Glutamatergic neuron (in vitro differentiated cells): ENCODE data around the gene WDTC1. TPM values are rescaled to one million over a fixed set of nuclear protein-coding genes. Genes with fewer than 3 reads are reported as not detected.
A peak's percentile ranks its signal among the peaks of the same experiment; 100 is the strongest.

ENCODE experiments used
- DNase-seq: peaks from one replicate; pipeline ENCODE4 v3.0.0; 2022
- H3K27ac Mint-ChIP-seq: one replicate; pipeline ENCODE4 v1.8.0; 2020; ENCODE audit warnings: mild to moderate bottlenecking, mixed read lengths, inconsistent platforms; ENCODE audit not compliant: unreplicated experiment
- H3K27me3 Mint-ChIP-seq: one replicate; pipeline ENCODE4 v1.8.0; 2020; ENCODE audit warnings: mild to moderate bottlenecking, moderate library complexity, mixed read lengths, inconsistent platforms; ENCODE audit not compliant: unreplicated experiment
- H3K36me3 Mint-ChIP-seq: one replicate; pipeline ENCODE4 v1.8.0; 2020; ENCODE audit warnings: mild to moderate bottlenecking, mixed read lengths, inconsistent platforms; ENCODE audit not compliant: unreplicated experiment
- H3K4me1 Mint-ChIP-seq: one replicate; pipeline ENCODE4 v1.8.0; 2020; ENCODE audit warnings: mild to moderate bottlenecking, low read depth, mixed read lengths, inconsistent platforms; ENCODE audit not compliant: unreplicated experiment
- H3K4me3 Mint-ChIP-seq: one replicate; pipeline ENCODE4 v1.8.0; 2020; ENCODE audit warnings: mild to moderate bottlenecking, mixed read lengths, inconsistent platforms; ENCODE audit not compliant: unreplicated experiment
- H3K9me3 Mint-ChIP-seq: one replicate; pipeline ENCODE4 v1.8.0; 2020; ENCODE audit warnings: mild to moderate bottlenecking, moderate library complexity, mixed read lengths, inconsistent platforms; ENCODE audit not compliant: unreplicated experiment
- CTCF ChIP-seq: fragments of 200-600 bp; sonication (generic); IDR thresholded peaks from one replicate; pipeline ENCODE4 v1.5.0; 2021; ENCODE audit not compliant: partially characterized antibody, unreplicated experiment
- total RNA-seq: library from RNA; stranded (reverse); fragmentation: NEBNext Ultra II Directional; extraction: Animal tissue kit (Norgen Biotek cat#: 25700); gene quantifications from one replicate; pipeline ENCODE4 v1.2.1, GENCODE V29; 2021; ENCODE audit not compliant: unreplicated experiment

WDTC1 gene
- total RNA-seq, 1 donor from 2014 or later = 49.4 TPM

- Mint-ChIP-seq H3K9me3 (no peaks in the 10 kb centered on the region), H3K36me3 (no peaks in the 10 kb centered on the region), H3K27ac (no peak overlapping the region), H3K27me3 (peaks cover 2% of the 10 kb centered on the region), H3K4me3 (peak overlapping the region; percentile 57), H3K4me1 (no peaks in the 10 kb centered on the region)
- DNase-seq = peak; percentile 71
- TF ChIP-seq CTCF = no peak
Observed at GRCh38 chr1:27349784-27350662, 115.6 kb downstream of the WDTC1 start.

- Mint-ChIP-seq H3K36me3 (no peaks in the 10 kb centered on the region), H3K27ac (no peak overlapping the region), H3K9me3 (no peaks in the 10 kb centered on the region), H3K4me1 (no peaks in the 10 kb centered on the region), H3K4me3 (peak overlapping the region; percentile 57), H3K27me3 (peaks cover 2% of the 10 kb centered on the region)
- no peak for TF ChIP-seq CTCF
- peak; percentile 82 for DNase-seq
Observed at GRCh38 chr1:27350663-27351540, 116.5 kb downstream of the WDTC1 start.

- DNase-seq = no peak
- peaks cover 2% of the 10 kb centered on the region for H3K27me3 Mint-ChIP-seq
- H3K27ac Mint-ChIP-seq = no peak overlapping the region
- H3K9me3 Mint-ChIP-seq = no peaks in the 10 kb centered on the region
- no peak for TF ChIP-seq CTCF
- no peaks in the 10 kb centered on the region for H3K4me1 Mint-ChIP-seq
- H3K4me3 Mint-ChIP-seq = peak overlapping the region; percentile 71
- H3K36me3 Mint-ChIP-seq = no peaks in the 10 kb centered on the region
Observed at GRCh38 chr1:27351541-27352107, 117.2 kb downstream of the WDTC1 start.

GRCh38 chr1:27353166-27353565, 118.7 kb downstream of the WDTC1 start:
- Mint-ChIP-seq H3K36me3 (no peaks in the 10 kb centered on the region), H3K9me3 (no peaks in the 10 kb centered on the region), H3K4me1 (no peaks in the 10 kb centered on the region), H3K4me3 (no peak overlapping the region), H3K27me3 (peaks cover 2% of the 10 kb centered on the region), H3K27ac (no peak overlapping the region)
- TF ChIP-seq CTCF = no peak
- DNase-seq = no peak
